AG09309 (cell line): ENCODE results near the gene LYZL2.
"Not testable (repeated sequence)": the region's sequence is repeated elsewhere in the genome, so short reads cannot be mapped to it uniquely, and the experiment has no call there.

Experiments used
- DNase-seq: peaks from one replicate; pipeline ENCODE4 v3.0.0-alpha.2; 2010; ENCODE audit warnings: low read depth
- H3K4me3 ChIP-seq: 2 replicates; pipeline ENCODE4 v1.5.1; 2011; ENCODE audit warnings: mild to moderate bottlenecking, low read depth, low read length, moderate library complexity; ENCODE audit not compliant: control insufficient read depth
- CTCF ChIP-seq: IDR thresholded peaks from 2 replicates; pipeline ENCODE4 v1.5.1; 2011; ENCODE audit warnings: mild to moderate bottlenecking, low read depth, low read length, inconsistent platforms; ENCODE audit not compliant: insufficient read depth, control insufficient read depth; ENCODE audit errors: missing control alignments

Gene LYZL2

GRCh38 chr10:30662814-30663213 lies 33.3 kb upstream of the LYZL2 start:
- TF ChIP-seq CTCF = no peak
- no peak overlapping the region for H3K4me3 ChIP-seq
- no peak for DNase-seq

- not testable (repeated sequence) for H3K4me3 ChIP-seq, DNase-seq
Measured at GRCh38 chr10:30660314-30660713, 30.8 kb upstream of the LYZL2 start.

- no peak overlapping the region for H3K4me3 ChIP-seq
- no peak for TF ChIP-seq CTCF
- DNase-seq = no peak
Measured at GRCh38 chr10:30656233-30656632, 26.7 kb upstream of the LYZL2 start.

GRCh38 chr10:30655001-30655400 lies 25.4 kb upstream of the LYZL2 start:
- DNase-seq, H3K4me3 ChIP-seq: not testable (repeated sequence)

- H3K4me3 ChIP-seq, DNase-seq: not testable (repeated sequence)
Measured at GRCh38 chr10:30651470-30652397, 22.2 kb upstream of the LYZL2 start.

- TF ChIP-seq CTCF = no peak
- no peak overlapping the region for H3K4me3 ChIP-seq
- no peak for DNase-seq
Measured at GRCh38 chr10:30647089-30647488, 17.5 kb upstream of the LYZL2 start.

- TF ChIP-seq CTCF = no peak
- no peak for DNase-seq
- H3K4me3 ChIP-seq = no peak overlapping the region
Measured at GRCh38 chr10:30645340-30645827, 15.8 kb upstream of the LYZL2 start.

GRCh38 chr10:30644408-30644861 lies 14.9 kb upstream of the LYZL2 start:
- not testable (repeated sequence) for H3K4me3 ChIP-seq, DNase-seq

GRCh38 chr10:30643557-30644199 lies 14.1 kb upstream of the LYZL2 start:
- H3K4me3 ChIP-seq, DNase-seq: not testable (repeated sequence)

GRCh38 chr10:30642856-30643255 lies 13.3 kb upstream of the LYZL2 start:
- DNase-seq, H3K4me3 ChIP-seq: not testable (repeated sequence)
